SH-SY5Y (cell line): ENCODE data around the gene TESMIN.

Source experiments
- GATA2 ChIP-seq: IDR thresholded peaks from 2 replicates; pipeline ENCODE4 v1.6.1; 2011; ENCODE audit warnings: mild to moderate bottlenecking, low read depth, low read length
- GATA3 ChIP-seq: IDR thresholded peaks from 2 replicates; pipeline ENCODE4 v1.6.1; 2011; ENCODE audit warnings: low read depth, mild to moderate bottlenecking, low read length, moderate library complexity

DNA sequence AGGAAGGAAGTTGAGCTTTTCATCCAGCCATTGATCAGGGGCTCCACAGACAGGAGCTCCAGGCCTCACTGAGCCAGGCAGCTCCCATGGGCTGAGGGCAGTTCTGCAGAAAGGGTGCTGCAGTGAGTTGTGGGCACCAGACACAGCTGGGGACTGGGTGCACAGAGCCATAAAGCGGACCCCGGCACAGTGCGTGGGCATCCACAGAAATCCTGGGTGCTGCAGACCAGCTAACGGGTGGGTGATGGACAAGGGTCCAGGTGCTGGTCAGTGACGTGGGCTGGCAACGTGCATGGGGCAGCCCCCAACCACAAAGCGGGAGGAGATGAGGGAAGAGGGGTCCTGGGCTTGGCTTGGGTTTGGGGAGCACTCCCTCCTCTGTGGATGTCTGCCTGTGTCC, 86.4 kb downstream of the TESMIN start:
- TF ChIP-seq GATA2 (no peak), GATA3 (no peak)
